GM23338 (cell line): ENCODE measurements around the gene TEX14. TPM values are rescaled to one million over a fixed set of nuclear protein-coding genes. Genes with fewer than 3 reads are reported as not detected.

Experiments used
- ATAC-seq: fragments of 200-7000 bp; cut with Tn5 transposase; 3 replicates; pipeline ENCODE4 v1.9.1; 2020
- DNase-seq: peaks from one replicate; pipeline ENCODE4 v3.0.0-alpha.2; 2015; ENCODE audit warnings: low spot score
- H2AFZ ChIP-seq: fragments of 200-600 bp; sonication (generic); 2 replicates; pipeline ENCODE4 v1.8.0; 2016; ENCODE audit warnings: antibody characterized with exemption, mild to moderate bottlenecking, moderate library complexity
- H3F3A ChIP-seq: fragments of 200-600 bp; sonication (generic); replicated peaks from 2 replicates; pipeline ENCODE4 v1.8.0; 2017; ENCODE audit warnings: antibody characterized with exemption, mixed run types, low read depth
- H3K27ac ChIP-seq: fragments of 200-600 bp; sonication (generic); 2 replicates; pipeline ENCODE4 v1.6.1; 2016; ENCODE audit warnings: low read depth
- H3K27me3 ChIP-seq: fragments of 200-600 bp; sonication (generic); 2 replicates; pipeline ENCODE4 v1.8.0; 2016; ENCODE audit warnings: mild to moderate bottlenecking, mixed run types, moderate library complexity; ENCODE audit not compliant: insufficient read depth
- H3K36me3 ChIP-seq: fragments of 200-600 bp; sonication (generic); 2 replicates; pipeline ENCODE4 v1.8.0; 2016; ENCODE audit warnings: mild to moderate bottlenecking; ENCODE audit not compliant: insufficient read depth
- H3K4me1 ChIP-seq: fragments of 200-600 bp; sonication (generic); 2 replicates; pipeline ENCODE4 v1.8.0; 2016; ENCODE audit warnings: mild to moderate bottlenecking, moderate library complexity; ENCODE audit not compliant: insufficient read depth
- H3K4me2 ChIP-seq: fragments of 200-600 bp; sonication (generic); 2 replicates; pipeline ENCODE4 v1.7.1; 2017; ENCODE audit warnings: mixed run types
- H3K4me3 ChIP-seq: fragments of 200-600 bp; sonication (generic); 2 replicates; pipeline ENCODE4 v1.6.1; 2016; ENCODE audit warnings: mixed run types
- H3K79me2 ChIP-seq: fragments of 200-600 bp; sonication (generic); replicated peaks from 2 replicates; pipeline ENCODE4 v1.8.0; 2017; ENCODE audit warnings: mild to moderate bottlenecking; ENCODE audit not compliant: insufficient read depth
- H3K9me2 ChIP-seq: fragments of 200-600 bp; sonication (generic); 2 replicates; pipeline ENCODE4 v1.8.0; 2017; ENCODE audit not compliant: insufficient read depth
- H4K20me1 ChIP-seq: fragments of 200-600 bp; sonication (generic); replicated peaks from 2 replicates; pipeline ENCODE4 v1.8.0; 2017; ENCODE audit warnings: mild to moderate bottlenecking; ENCODE audit not compliant: insufficient read depth
- H3K27ac Mint-ChIP-seq: 2 replicates; pipeline ENCODE4 v1.8.0; 2020; ENCODE audit warnings: inconsistent platforms, mild to moderate bottlenecking, moderate library complexity, mixed read lengths
- H3K27me3 Mint-ChIP-seq: 3 replicates; pipeline ENCODE4 v1.8.0; 2022; ENCODE audit warnings: low read depth, mild to moderate bottlenecking, moderate library complexity, mixed read lengths, inconsistent platforms; ENCODE audit not compliant: insufficient read depth, poor library complexity
- H3K36me3 Mint-ChIP-seq: 3 replicates; pipeline ENCODE4 v1.8.0; 2021; ENCODE audit warnings: low read depth, mild to moderate bottlenecking, inconsistent platforms, moderate library complexity, mixed read lengths
- H3K4me1 Mint-ChIP-seq: 3 replicates; pipeline ENCODE4 v1.8.0; 2020; ENCODE audit warnings: mild to moderate bottlenecking, inconsistent platforms, mixed read lengths
- H3K4me3 Mint-ChIP-seq: 3 replicates; pipeline ENCODE4 v1.8.0; 2021; ENCODE audit warnings: moderate library complexity, mild to moderate bottlenecking, inconsistent platforms, mixed read lengths
- H3K9me3 Mint-ChIP-seq: 3 replicates; pipeline ENCODE4 v1.8.0; 2020; ENCODE audit warnings: moderate library complexity, mild to moderate bottlenecking, inconsistent platforms, mixed read lengths
- CREB1 ChIP-seq: fragments of 250-450 bp; sonication (Bioruptor Pico); IDR thresholded peaks from 2 replicates; pipeline ENCODE4 v1.5.0; 2020; ENCODE audit warnings: low read depth, mild to moderate bottlenecking, moderate library complexity
- CTCF ChIP-seq, 2 experiments: fragments of 200-600 bp in 1 of 2; sonication (generic) in 1 of 2; conservative IDR thresholded peaks; 2 replicates each; pipeline versions ENCODE4 v1.5.1 to v1.6.1; 2016 to 2017; ENCODE audit warnings: antibody characterized with exemption in 2 of 2, low read depth in 2 of 2, mild to moderate bottlenecking in 2 of 2, moderate library complexity in 1 of 2
- ETS1 ChIP-seq: IDR thresholded peaks from 2 replicates; pipeline ENCODE4 v1.6.1; 2016; ENCODE audit warnings: antibody characterized with exemption
- EZH2 ChIP-seq: fragments of 200-600 bp; sonication (generic); IDR thresholded peaks from one replicate; pipeline ENCODE4 v1.8.0; 2017; ENCODE audit warnings: antibody characterized with exemption, mild to moderate bottlenecking, low read depth; ENCODE audit not compliant: unreplicated experiment
- EZH2phosphoT487 ChIP-seq: fragments of 200-600 bp; sonication (generic); IDR thresholded peaks from one replicate; pipeline ENCODE4 v1.8.1; 2018; ENCODE audit warnings: antibody characterized with exemption; ENCODE audit not compliant: unreplicated experiment
- JUNB ChIP-seq: IDR thresholded peaks from one replicate; pipeline ENCODE4 v1.6.1; 2016; ENCODE audit warnings: antibody characterized with exemption; ENCODE audit not compliant: unreplicated experiment
- NANOG ChIP-seq: IDR thresholded peaks from 2 replicates; pipeline ENCODE4 v1.6.1; 2016; ENCODE audit warnings: antibody characterized with exemption, borderline replicate concordance
- POLR2AphosphoS5 ChIP-seq: IDR thresholded peaks from 2 replicates; pipeline ENCODE4 v1.6.1; 2016; ENCODE audit warnings: antibody characterized with exemption, low read depth
- REST ChIP-seq: IDR thresholded peaks from one replicate; pipeline ENCODE4 v1.6.1; 2018; ENCODE audit warnings: antibody characterized with exemption; ENCODE audit not compliant: unreplicated experiment
- STAT1 ChIP-seq: IDR thresholded peaks from one replicate; pipeline ENCODE4 v1.6.1; 2016; ENCODE audit warnings: antibody characterized with exemption; ENCODE audit not compliant: unreplicated experiment
- ZNF114 ChIP-seq: fragments of 250-450 bp; sonication (Bioruptor Pico); IDR thresholded peaks from 2 replicates; pipeline ENCODE4 v1.5.0; 2020; ENCODE audit warnings: mild to moderate bottlenecking, moderate library complexity
- ZNF331 ChIP-seq: fragments of 250-450 bp; sonication (Bioruptor Pico); IDR thresholded peaks from 2 replicates; pipeline ENCODE4 v1.5.0; 2020; ENCODE audit warnings: low read depth, mild to moderate bottlenecking, moderate library complexity
- ZNF462 ChIP-seq: fragments of 250-450 bp; sonication (Bioruptor Pico); IDR thresholded peaks from 2 replicates; pipeline ENCODE4 v1.5.0; 2020; ENCODE audit warnings: mild to moderate bottlenecking, moderate library complexity
- polyA plus RNA-seq: library from polyadenylated mRNA; unstranded; fragments of >200 nt; fragmentation: Nextera tagmentation; extraction: Ambion mirVana; gene quantifications from 2 replicates; pipeline ENCODE4 v1.2.1, GENCODE V29; 2016
- total RNA-seq: library from RNA; depleted of rRNA; stranded (reverse); fragments of >200 nt; shearing (Covaris generic); gene quantifications from 2 replicates; pipeline ENCODE4 v1.2.3, GENCODE V29; 2014

Gene TEX14
- total and polyA plus RNA-seq, 2 experiments from 2014 or later = 0.80 to 2.6 TPM

GRCh38 chr17:58576679-58577367 is 115.0 kb downstream of the TEX14 start:
- Histone ChIP-seq H3K4me2 (no peak overlapping the region), H2AFZ (no peak overlapping the region), H3F3A (no peaks in the 10 kb centered on the region), H3K9me2 (no peaks in the 10 kb centered on the region), H3K4me3 (no peak overlapping the region), H3K27ac (no peak overlapping the region), H3K27me3 (no peaks in the 10 kb centered on the region), H3K4me1 (no peaks in the 10 kb centered on the region), H4K20me1 (no peaks in the 10 kb centered on the region), H3K79me2 (no peaks in the 10 kb centered on the region), H3K36me3 (no peaks in the 10 kb centered on the region)
- ATAC-seq = no peak
- H3K36me3 Mint-ChIP-seq = no peaks in the 10 kb centered on the region
- DNase-seq = no peak
- no peak overlapping the region for H3K4me3 Mint-ChIP-seq
- H3K9me3 Mint-ChIP-seq = no peaks in the 10 kb centered on the region
- peaks cover 3% of the 10 kb centered on the region; the same call in 1 of the 3 replicates for H3K4me1 Mint-ChIP-seq
- TF ChIP-seq EZH2 (no peak), POLR2AphosphoS5 (no peak), ZNF462 (no peak), ETS1 (no peak), REST (no peak), CTCF (conservative IDR thresholded peaks at IDR 0.05; ENCODE audit: low read depth in 2 of 2) (no peak), CREB1 (CRISPR knock-in tag) (no peak), STAT1 (no peak), ZNF331 (no peak), NANOG (no peak), JUNB (no peak), EZH2phosphoT487 (no peak), ZNF114 (CRISPR knock-in tag) (no peak)
- peaks cover 3% of the 10 kb centered on the region for H3K27me3 Mint-ChIP-seq
- no peak overlapping the region; the same call in 1 of the 2 replicates for H3K27ac Mint-ChIP-seq
